Neural crest cell (in vitro differentiated cells): ENCODE measurements around the gene LRMDA. TPM values are rescaled to one million over a fixed set of nuclear protein-coding genes. Genes with fewer than 3 reads are reported as not detected.

Experiments used
- DNase-seq: peaks from one replicate; pipeline ENCODE4 v3.0.0; 2021; ENCODE audit warnings: low read depth, mixed read lengths, low spot score
- H3K27ac Mint-ChIP-seq: one replicate; pipeline ENCODE4 v1.8.0; 2021; ENCODE audit warnings: mild to moderate bottlenecking, mixed read lengths; ENCODE audit not compliant: unreplicated experiment
- H3K27me3 Mint-ChIP-seq: 2 replicates; pipeline ENCODE4 v1.8.0; 2021; ENCODE audit warnings: low read depth, mild to moderate bottlenecking, mixed read lengths
- H3K36me3 Mint-ChIP-seq: 2 replicates; pipeline ENCODE4 v1.8.0; 2021; ENCODE audit warnings: low read depth, mild to moderate bottlenecking, mixed read lengths
- H3K4me1 Mint-ChIP-seq: 2 replicates; pipeline ENCODE4 v1.8.0; 2021; ENCODE audit warnings: mixed read lengths
- H3K4me3 Mint-ChIP-seq: one replicate; pipeline ENCODE4 v1.8.0; 2021; ENCODE audit warnings: mild to moderate bottlenecking, mixed read lengths
- H3K9me3 Mint-ChIP-seq: 2 replicates; pipeline ENCODE4 v1.8.0; 2021; ENCODE audit warnings: mixed read lengths
- total RNA-seq: library from RNA; stranded (reverse); gene quantifications from 2 replicates; pipeline ENCODE4 v1.2.1, GENCODE V29; 2021
- TF ChIP-seq, protein P1 (sequence below): fragments of 200-600 bp; sonication (generic); conservative IDR thresholded peaks from 2 replicates; pipeline ENCODE4 v1.5.0; 2021; ENCODE audit warnings: antibody characterized with exemption, mild to moderate bottlenecking

The LRMDA gene
- total RNA-seq, 1 donor from 2014 or later = 3.1 TPM

- Mint-ChIP-seq H3K4me1 (peaks cover 45% of the 10 kb centered on the region), H3K27me3 (no peaks in the 10 kb centered on the region), H3K36me3 (no peaks in the 10 kb centered on the region), H3K9me3 (no peaks in the 10 kb centered on the region), H3K27ac (peak overlapping the region; percentile 1), H3K4me3 (peak overlapping the region; percentile 39)
- no peak for DNase-seq
- TF ChIP-seq, protein P1, sequence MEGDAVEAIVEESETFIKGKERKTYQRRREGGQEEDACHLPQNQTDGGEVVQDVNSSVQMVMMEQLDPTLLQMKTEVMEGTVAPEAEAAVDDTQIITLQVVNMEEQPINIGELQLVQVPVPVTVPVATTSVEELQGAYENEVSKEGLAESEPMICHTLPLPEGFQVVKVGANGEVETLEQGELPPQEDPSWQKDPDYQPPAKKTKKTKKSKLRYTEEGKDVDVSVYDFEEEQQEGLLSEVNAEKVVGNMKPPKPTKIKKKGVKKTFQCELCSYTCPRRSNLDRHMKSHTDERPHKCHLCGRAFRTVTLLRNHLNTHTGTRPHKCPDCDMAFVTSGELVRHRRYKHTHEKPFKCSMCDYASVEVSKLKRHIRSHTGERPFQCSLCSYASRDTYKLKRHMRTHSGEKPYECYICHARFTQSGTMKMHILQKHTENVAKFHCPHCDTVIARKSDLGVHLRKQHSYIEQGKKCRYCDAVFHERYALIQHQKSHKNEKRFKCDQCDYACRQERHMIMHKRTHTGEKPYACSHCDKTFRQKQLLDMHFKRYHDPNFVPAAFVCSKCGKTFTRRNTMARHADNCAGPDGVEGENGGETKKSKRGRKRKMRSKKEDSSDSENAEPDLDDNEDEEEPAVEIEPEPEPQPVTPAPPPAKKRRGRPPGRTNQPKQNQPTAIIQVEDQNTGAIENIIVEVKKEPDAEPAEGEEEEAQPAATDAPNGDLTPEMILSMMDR = no peak
These were observed 226.6 kb downstream of the LRMDA start for GRCh38 chr10:75658036-75658435.

DNA sequence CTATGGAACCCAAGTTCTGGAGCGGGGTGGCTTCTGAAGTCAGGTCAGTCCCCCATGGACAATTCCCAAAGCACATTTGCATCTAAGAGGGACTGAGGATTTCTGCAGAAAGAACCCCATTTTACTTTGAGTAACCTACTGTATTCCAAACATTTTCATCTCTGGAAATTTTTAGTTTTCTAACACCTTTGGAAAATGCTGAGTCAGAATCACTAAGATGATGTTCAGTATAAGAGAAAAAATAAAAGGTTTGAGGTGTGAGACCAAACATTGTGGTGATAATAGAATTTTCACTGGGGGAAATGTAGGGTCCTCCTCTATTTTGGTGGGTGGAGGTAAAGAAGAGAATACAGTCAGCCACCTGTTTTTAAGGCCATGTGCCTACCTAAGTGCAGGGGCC is 227.1 kb downstream of the LRMDA start:
- TF ChIP-seq, protein P1 = no peak

GRCh38 chr10:75658915-75659314 is 227.5 kb downstream of the LRMDA start:
- Mint-ChIP-seq H3K27ac (no peak overlapping the region), H3K4me1 (peaks cover 45% of the 10 kb centered on the region), H3K9me3 (no peaks in the 10 kb centered on the region), H3K27me3 (no peaks in the 10 kb centered on the region), H3K4me3 (no peak overlapping the region), H3K36me3 (no peaks in the 10 kb centered on the region)
- DNase-seq = no peak
- TF ChIP-seq, protein P1 = no peak

More for the DNA sequence above, 227.1 kb downstream of the LRMDA start:
- Mint-ChIP-seq H3K4me1 (peaks cover 45% of the 10 kb centered on the region), H3K9me3 (no peaks in the 10 kb centered on the region), H3K27ac (no peak overlapping the region), H3K36me3 (no peaks in the 10 kb centered on the region), H3K4me3 (no peak overlapping the region), H3K27me3 (no peaks in the 10 kb centered on the region)
- no peak for DNase-seq

DNA sequence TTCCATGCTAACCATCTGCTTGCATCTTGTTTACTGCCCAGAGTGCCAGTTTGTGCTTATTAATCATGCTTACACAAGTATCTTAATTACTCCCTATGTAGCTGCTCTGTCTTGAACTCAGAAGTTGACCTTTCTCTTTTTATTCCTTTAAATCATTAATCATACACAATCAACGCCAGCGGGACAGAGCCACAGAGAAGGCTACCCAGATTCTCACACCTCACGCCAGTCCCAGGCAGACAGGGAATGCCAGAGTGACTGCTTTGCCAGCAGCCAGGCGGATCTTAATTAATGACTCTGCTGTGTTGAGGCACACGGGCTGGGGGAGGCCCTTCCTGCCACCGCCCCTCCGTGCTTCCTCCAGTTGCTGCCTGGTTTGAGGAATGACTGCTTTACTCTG is 229.4 kb downstream of the LRMDA start:
- H3K4me3 Mint-ChIP-seq = no peak overlapping the region
- H3K36me3 Mint-ChIP-seq = no peaks in the 10 kb centered on the region
- TF ChIP-seq, protein P1 = no peak
- no peaks in the 10 kb centered on the region for H3K9me3 Mint-ChIP-seq
- H3K27me3 Mint-ChIP-seq = no peaks in the 10 kb centered on the region
- DNase-seq = no peak
- no peak overlapping the region for H3K27ac Mint-ChIP-seq
- H3K4me1 Mint-ChIP-seq = peaks cover 44% of the 10 kb centered on the region

GRCh38 chr10:75662715-75663114 is 231.3 kb downstream of the LRMDA start:
- Mint-ChIP-seq H3K27ac (no peak overlapping the region), H3K9me3 (no peaks in the 10 kb centered on the region), H3K36me3 (no peaks in the 10 kb centered on the region), H3K4me1 (peaks cover 25% of the 10 kb centered on the region), H3K4me3 (no peak overlapping the region), H3K27me3 (no peaks in the 10 kb centered on the region)
- TF ChIP-seq, protein P1 = no peak
- DNase-seq = no peak
